GM19438 (cell line): ENCODE data around the gene AMY1B.
"Not testable (repeated sequence)": the region's sequence is repeated elsewhere in the genome, so short reads cannot be mapped to it uniquely, and the experiment has no call there.

Experiments
- ATAC-seq: cut with Tn5 transposase; IDR thresholded peaks from one replicate; pipeline ENCODE4 v1.9.1; 2021; ENCODE audit warnings: low read depth; ENCODE audit not compliant: unreplicated experiment

Gene AMY1B

GRCh38 chr1:103696110-103696509, at the start of gene AMY1B:
Gene AMY1B (minus strand): TSS chr1:103696210. CDS start chr1:103695639, 571 bp downstream.
- not testable (repeated sequence) for ATAC-seq

- ATAC-seq = not testable (repeated sequence)
Measured at GRCh38 chr1:103745040-103745439, 49.0 kb upstream of the AMY1B start.

GRCh38 chr1:103744449-103744848, 48.4 kb upstream of the AMY1B start:
- ATAC-seq = not testable (repeated sequence)

- not testable (repeated sequence) for ATAC-seq
Measured at GRCh38 chr1:103738031-103738430, 42.0 kb upstream of the AMY1B start.

- not testable (repeated sequence) for ATAC-seq
Measured at GRCh38 chr1:103735334-103735733, 39.3 kb upstream of the AMY1B start.

GRCh38 chr1:103721473-103721872, 25.5 kb upstream of the AMY1B start:
- ATAC-seq = not testable (repeated sequence)

- ATAC-seq = not testable (repeated sequence)
Measured at GRCh38 chr1:103717404-103717803, 21.4 kb upstream of the AMY1B start.

GRCh38 chr1:103710381-103710780, 14.4 kb upstream of the AMY1B start:
- not testable (repeated sequence) for ATAC-seq

- not testable (repeated sequence) for ATAC-seq
Measured at GRCh38 chr1:103707670-103708069, 11.7 kb upstream of the AMY1B start.

- not testable (repeated sequence) for ATAC-seq
Measured at GRCh38 chr1:103701256-103701655, 5.2 kb upstream of the AMY1B start.

GRCh38 chr1:103700669-103701068, 4.7 kb upstream of the AMY1B start:
- ATAC-seq = not testable (repeated sequence)

GRCh38 chr1:103697430-103697829, 1.4 kb upstream of the AMY1B start:
- ATAC-seq = not testable (repeated sequence)

- not testable (repeated sequence) for ATAC-seq
Measured at GRCh38 chr1:103676335-103676734, 19.7 kb downstream of the AMY1B start.

- not testable (repeated sequence) for ATAC-seq
Measured at GRCh38 chr1:103655460-103655859, 40.5 kb downstream of the AMY1B start, which contains the start of gene AMY1A. Gene AMY1A (plus strand): TSS chr1:103655760. CDS start chr1:103656331, 571 bp downstream.

GRCh38 chr1:103654133-103654532, 41.9 kb downstream of the AMY1B start:
- not testable (repeated sequence) for ATAC-seq

- ATAC-seq = not testable (repeated sequence)
Measured at GRCh38 chr1:103650889-103651288, 45.1 kb downstream of the AMY1B start.

GRCh38 chr1:103650305-103650704, 45.7 kb downstream of the AMY1B start:
- not testable (repeated sequence) for ATAC-seq

GRCh38 chr1:103643908-103644307, 52.1 kb downstream of the AMY1B start:
- ATAC-seq = not testable (repeated sequence)

- ATAC-seq = not testable (repeated sequence)
Measured at GRCh38 chr1:103641194-103641593, 54.8 kb downstream of the AMY1B start.
